ENCODE measurements around the gene ABHD2.

GRCh38 chr15:89111352-89111751 lies 23.1 kb downstream of the ABHD2 start:
- no peak for TF ChIP-seq CTCF (IDR thresholded peaks at IDR 0.05)
- TF ChIP-seq ZFX (IDR thresholded peaks at IDR 0.05; ENCODE audit: borderline replicate concordance), result no peak

All from 22Rv1 (cell line).